ENCODE results near the gene CAPN14. TPM values are rescaled to one million over a fixed set of nuclear protein-coding genes. Genes with fewer than 3 reads are reported as not detected.

CAPN14 gene
- total RNA-seq, 1 experiment from 2014 or later: not detected

- Histone ChIP-seq H3K4me3 (replicated peaks in 1 of 2; ENCODE audit: low read depth in 1 of 2, low read length in 2 of 2) (no peak overlapping the region), H3K9me2 (ENCODE audit: insufficient read depth) (no peaks in the 10 kb centered on the region), H3K4me1 (ENCODE audit: control insufficient read depth in 1 of 2, insufficient read depth in 2 of 2, low read length in 2 of 2) (no peaks in the 10 kb centered on the region), H4K20me1 (ENCODE audit: insufficient read depth) (no peaks in the 10 kb centered on the region), H3K27ac (ENCODE audit: low read depth, low read length) (no peak overlapping the region), H3K79me2 (ENCODE audit: insufficient read depth, low read length) (no peaks in the 10 kb centered on the region), H2AFZ (ENCODE audit: low read depth, low read length, poor library complexity, severe bottlenecking) (no peak overlapping the region), H3K9ac (ENCODE audit: low read length) (no peak overlapping the region), H3K27me3 (ENCODE audit: insufficient read depth, low read length) (no peaks in the 10 kb centered on the region), H3K9me3 (ENCODE audit: control insufficient read depth in 1 of 2, insufficient read depth in 1 of 2, low read depth in 1 of 2, low read length in 2 of 2) (no peaks in the 10 kb centered on the region), H3K36me3 (ENCODE audit: control insufficient read depth in 1 of 2, insufficient read depth in 2 of 2, low read length in 2 of 2) (no peaks in the 10 kb centered on the region), H3K4me2 (ENCODE audit: low read length) (no peak overlapping the region)
- DNase-seq (ENCODE audit: low read depth, low spot score) (no peak), ATAC-seq (no peak)
- ChIA-PET POLR2A (no interaction called here), RAD21 (ENCODE audit: low non-redundant PET in 1 of 2, low total read pairs in 2 of 2, uncharacterized antibody in 2 of 2, unreplicated experiment in 2 of 2) (no interaction called here), CTCF (no interaction called here)
- no TSS peak for BruUV-seq (replicated peaks)
- intact Hi-C loops (cut with micrococcal nuclease): no loop called here
- no peak for TF ChIP-seq JUND (IDR thresholded peaks at IDR 0.05)
- no peak for TF ChIP-seq TCF7L2 (IDR thresholded peaks at IDR 0.05; ENCODE audit: borderline replicate concordance, extremely low read depth, insufficient read depth, insufficient read length)
Observed at GRCh38 chr2:31246184-31246852, 29.0 kb upstream of the CAPN14 start.

DNA sequence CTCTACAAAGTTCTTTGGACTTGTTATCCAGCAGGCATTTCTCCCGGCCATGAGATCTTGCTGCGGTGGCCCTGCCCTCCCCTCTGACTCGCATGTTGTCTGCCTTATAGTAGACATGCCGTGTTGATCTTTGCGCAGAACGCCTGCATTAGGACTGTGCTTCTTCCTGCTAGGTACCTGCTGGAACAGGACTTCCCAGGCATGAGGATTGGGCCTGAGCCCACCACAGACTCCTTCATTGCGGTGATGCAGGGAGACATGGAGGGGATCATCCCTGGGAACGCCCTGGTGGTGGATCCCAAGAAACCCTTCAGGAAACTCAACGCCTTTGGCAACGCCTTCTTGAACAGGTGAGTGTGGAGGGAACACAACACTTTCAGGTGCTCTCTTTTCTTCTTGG lies 26.8 kb upstream of the CAPN14 start:
- no peaks in the 10 kb centered on the region for H3K27me3 ChIP-seq (ENCODE audit: insufficient read depth, low read length)
- no peaks in the 10 kb centered on the region for H3K9me3 ChIP-seq (ENCODE audit: control insufficient read depth in 1 of 2, insufficient read depth in 1 of 2, low read depth in 1 of 2, low read length in 2 of 2)
- H3K4me1 ChIP-seq (ENCODE audit: control insufficient read depth in 1 of 2, insufficient read depth in 2 of 2, low read length in 2 of 2): no peaks in the 10 kb centered on the region
- no peak overlapping the region for H3K9ac ChIP-seq (ENCODE audit: low read length)
- intact Hi-C loops (cut with micrococcal nuclease): no loop called here
- ChIA-PET CTCF (no interaction called here), POLR2A (no interaction called here), RAD21 (ENCODE audit: low non-redundant PET in 1 of 2, low total read pairs in 2 of 2, uncharacterized antibody in 2 of 2, unreplicated experiment in 2 of 2) (no interaction called here)
- no peak overlapping the region for H3K4me3 ChIP-seq (replicated peaks in 1 of 2; ENCODE audit: low read depth in 1 of 2, low read length in 2 of 2)
- H4K20me1 ChIP-seq (ENCODE audit: insufficient read depth): no peaks in the 10 kb centered on the region
- H3K79me2 ChIP-seq (ENCODE audit: insufficient read depth, low read length): no peaks in the 10 kb centered on the region
- DNase-seq (ENCODE audit: low read depth, low spot score) (no peak), ATAC-seq (no peak)
- H3K36me3 ChIP-seq (ENCODE audit: control insufficient read depth in 1 of 2, insufficient read depth in 2 of 2, low read length in 2 of 2): no peaks in the 10 kb centered on the region
- no peak overlapping the region for H3K27ac ChIP-seq (ENCODE audit: low read depth, low read length)
- no peak overlapping the region for H3K4me2 ChIP-seq (ENCODE audit: low read length)
- TF ChIP-seq EZH2 (IDR thresholded peaks at IDR 0.05) (no peak), CBX3 (IDR thresholded peaks at IDR 0.05; ENCODE audit: low read depth) (no peak), POLR2AphosphoS5 (IDR thresholded peaks at IDR 0.05; ENCODE audit: low read depth, low read length) (no peak), ZNF274 (IDR thresholded peaks at IDR 0.05; ENCODE audit: low read depth, low read length) (no peak)
- TF ChIP-seq, protein P1, sequence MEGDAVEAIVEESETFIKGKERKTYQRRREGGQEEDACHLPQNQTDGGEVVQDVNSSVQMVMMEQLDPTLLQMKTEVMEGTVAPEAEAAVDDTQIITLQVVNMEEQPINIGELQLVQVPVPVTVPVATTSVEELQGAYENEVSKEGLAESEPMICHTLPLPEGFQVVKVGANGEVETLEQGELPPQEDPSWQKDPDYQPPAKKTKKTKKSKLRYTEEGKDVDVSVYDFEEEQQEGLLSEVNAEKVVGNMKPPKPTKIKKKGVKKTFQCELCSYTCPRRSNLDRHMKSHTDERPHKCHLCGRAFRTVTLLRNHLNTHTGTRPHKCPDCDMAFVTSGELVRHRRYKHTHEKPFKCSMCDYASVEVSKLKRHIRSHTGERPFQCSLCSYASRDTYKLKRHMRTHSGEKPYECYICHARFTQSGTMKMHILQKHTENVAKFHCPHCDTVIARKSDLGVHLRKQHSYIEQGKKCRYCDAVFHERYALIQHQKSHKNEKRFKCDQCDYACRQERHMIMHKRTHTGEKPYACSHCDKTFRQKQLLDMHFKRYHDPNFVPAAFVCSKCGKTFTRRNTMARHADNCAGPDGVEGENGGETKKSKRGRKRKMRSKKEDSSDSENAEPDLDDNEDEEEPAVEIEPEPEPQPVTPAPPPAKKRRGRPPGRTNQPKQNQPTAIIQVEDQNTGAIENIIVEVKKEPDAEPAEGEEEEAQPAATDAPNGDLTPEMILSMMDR (IDR thresholded peaks at IDR 0.05 in 2 of 3, conservative IDR thresholded peaks at IDR 0.05 in 1 of 3; ENCODE audit: borderline replicate concordance in 1 of 3, insufficient read depth in 1 of 3, low read depth in 2 of 3, low read length in 2 of 3): no peak
- TF ChIP-seq, protein P2, sequence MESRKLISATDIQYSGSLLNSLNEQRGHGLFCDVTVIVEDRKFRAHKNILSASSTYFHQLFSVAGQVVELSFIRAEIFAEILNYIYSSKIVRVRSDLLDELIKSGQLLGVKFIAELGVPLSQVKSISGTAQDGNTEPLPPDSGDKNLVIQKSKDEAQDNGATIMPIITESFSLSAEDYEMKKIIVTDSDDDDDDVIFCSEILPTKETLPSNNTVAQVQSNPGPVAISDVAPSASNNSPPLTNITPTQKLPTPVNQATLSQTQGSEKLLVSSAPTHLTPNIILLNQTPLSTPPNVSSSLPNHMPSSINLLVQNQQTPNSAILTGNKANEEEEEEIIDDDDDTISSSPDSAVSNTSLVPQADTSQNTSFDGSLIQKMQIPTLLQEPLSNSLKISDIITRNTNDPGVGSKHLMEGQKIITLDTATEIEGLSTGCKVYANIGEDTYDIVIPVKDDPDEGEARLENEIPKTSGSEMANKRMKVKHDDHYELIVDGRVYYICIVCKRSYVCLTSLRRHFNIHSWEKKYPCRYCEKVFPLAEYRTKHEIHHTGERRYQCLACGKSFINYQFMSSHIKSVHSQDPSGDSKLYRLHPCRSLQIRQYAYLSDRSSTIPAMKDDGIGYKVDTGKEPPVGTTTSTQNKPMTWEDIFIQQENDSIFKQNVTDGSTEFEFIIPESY (IDR thresholded peaks at IDR 0.05; ENCODE audit: extremely low read depth, insufficient replicate concordance, low read length): no peak
- H3K9me2 ChIP-seq (ENCODE audit: insufficient read depth): no peaks in the 10 kb centered on the region
- BruUV-seq (replicated peaks): no TSS peak
- H2AFZ ChIP-seq (ENCODE audit: low read depth, low read length, poor library complexity, severe bottlenecking): no peak overlapping the region
